Dermis blood vessel endothelial cell (primary cell): ENCODE measurements around the gene LIN52. TPM values are rescaled to one million over a fixed set of nuclear protein-coding genes. Genes with fewer than 3 reads are reported as not detected.

ENCODE experiments used
- DNase-seq: peaks from one replicate; pipeline ENCODE4 v3.0.0; 2010
- total RNA-seq: library from RNA; depleted of rRNA; stranded (reverse); fragments of >200 nt; gene quantifications from 2 replicates; pipeline ENCODE4 v1.2.3, GENCODE V29; 2014

LIN52 gene
- total RNA-seq, 1 donor from 2014 or later = 8.5 TPM

DNA sequence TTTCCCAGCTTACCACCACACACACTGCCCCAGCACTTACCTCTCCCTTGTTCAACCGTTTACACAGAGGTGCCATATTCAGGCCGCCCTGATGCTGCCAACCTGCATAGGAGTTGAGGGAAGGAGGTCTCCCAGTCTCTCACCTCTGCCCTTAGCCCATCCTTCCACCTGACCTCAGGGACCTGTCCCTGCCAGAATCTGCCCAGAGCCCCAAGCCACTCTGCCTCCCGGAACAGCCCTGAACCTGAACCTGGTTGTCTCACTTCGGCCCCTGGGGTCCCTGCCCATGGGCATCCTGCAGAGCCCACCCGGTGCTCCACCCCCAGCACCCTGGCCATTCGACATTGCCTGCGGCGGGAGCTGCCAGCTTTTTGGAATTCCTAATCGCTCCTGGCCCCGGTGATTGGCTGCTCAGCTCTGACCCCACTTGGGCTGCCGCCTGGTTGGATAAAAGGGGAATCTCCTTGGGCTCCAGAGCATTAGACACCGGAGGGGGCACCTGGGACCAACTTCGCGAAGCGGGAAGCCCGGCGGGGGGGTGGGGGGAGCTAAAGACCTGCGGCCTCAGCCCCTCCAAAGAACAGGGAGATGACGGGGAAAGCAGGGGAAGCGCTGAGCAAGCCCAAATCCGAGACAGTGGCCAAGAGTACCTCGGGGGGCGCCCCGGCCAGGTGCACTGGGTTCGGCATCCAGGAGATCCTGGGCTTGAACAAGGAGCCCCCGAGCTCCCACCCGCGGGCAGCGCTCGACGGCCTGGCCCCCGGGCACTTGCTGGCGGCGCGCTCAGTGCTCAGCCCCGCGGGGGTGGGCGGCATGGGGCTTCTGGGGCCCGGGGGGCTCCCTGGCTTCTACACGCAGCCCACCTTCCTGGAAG is 154.5 kb downstream of the LIN52 start, which contains the start of gene VSX2:
VSX2 (plus strand) TSS at position 476 of the 874 bp plus-strand sequence; CDS start at position 589, 113 bp downstream.
- no peak for DNase-seq

DNA sequence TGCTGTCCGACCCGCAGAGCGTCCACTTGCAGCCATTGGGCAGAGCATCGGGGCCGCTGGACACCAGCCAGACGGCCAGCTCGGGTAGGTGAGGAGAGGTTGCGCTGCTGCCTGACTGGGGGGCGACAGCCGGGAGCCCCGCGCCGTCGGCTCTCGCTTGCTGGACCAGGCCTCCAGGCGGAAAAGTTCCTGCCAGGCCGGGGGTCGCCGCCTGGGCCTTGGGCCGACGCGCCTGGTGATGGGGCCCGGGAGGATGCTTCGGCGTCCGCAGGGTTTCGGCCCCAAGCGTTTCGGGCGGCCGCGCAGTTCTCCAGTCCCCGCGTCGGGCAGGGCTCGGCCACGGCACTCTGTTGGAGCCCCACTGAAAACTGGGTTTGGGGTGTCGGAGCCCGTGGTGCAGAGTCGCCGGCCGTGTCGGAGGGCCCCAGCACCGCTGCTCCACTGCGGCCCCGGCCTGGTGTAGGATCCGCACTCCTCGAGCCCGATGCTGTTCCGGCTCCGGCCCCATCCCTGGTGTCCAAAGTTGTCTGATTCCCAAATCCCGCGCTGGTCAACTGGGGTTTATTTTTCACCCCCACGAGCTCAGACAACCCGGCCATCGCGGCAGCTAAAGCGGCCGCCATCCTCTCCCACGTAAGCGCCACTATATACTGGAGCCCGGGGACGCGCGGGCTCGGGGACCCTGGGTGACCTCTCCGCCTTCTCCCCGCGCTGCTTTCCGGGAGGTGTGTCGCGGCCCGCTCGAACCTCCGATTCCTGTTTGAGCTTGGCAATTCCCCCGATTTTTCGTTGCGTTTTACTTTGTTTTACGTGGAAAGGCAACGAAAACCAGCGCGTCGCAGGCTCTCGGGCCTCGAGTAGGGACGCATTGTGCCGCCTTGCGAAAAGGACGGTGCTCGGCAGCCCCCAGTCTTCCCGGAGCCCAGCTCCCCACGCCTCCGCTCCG is 155.4 kb downstream of the LIN52 start:
- DNase-seq = no peak

DNA sequence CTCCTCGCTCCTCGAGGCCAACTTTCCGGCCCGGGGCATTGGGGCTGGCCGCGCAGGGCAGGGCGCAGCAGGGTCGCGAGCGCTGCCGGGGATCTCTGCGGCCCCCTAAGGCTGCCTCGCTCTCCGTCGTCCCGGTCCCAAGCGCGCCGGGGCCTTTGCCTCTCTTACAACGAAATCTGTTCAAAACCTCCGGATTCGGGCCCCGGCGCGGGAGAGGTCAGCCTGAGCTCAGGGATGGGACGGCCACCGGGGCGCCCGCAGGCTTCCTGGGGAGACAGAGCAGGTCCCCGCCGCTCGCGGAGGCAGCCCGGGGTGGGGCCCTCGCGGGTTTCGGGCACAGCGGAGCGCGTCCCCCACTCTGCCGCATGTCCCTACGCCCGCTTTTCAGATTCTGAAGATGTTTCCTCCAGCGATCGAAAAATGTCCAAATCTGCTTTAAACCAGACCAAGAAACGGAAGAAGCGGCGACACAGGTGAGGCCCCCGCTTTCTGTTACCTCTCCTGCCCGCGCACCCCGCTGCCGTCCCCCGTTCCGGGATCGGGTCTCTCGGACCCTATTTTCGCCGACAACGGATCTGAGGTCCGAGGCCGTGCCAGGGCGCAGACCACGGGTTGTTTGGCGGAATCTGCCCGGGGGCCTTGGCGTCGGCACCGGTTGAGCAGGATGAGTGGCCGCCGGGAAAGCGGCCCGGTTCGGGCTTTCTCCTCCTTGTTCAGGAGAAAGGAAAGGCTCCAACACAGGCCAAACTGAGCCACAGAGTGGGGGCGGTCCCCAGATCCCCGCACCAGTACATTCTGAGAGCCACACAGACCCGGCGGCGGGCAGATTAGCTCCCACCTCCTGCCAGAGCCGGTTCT is 156.3 kb downstream of the LIN52 start:
- no peak for DNase-seq

DNA sequence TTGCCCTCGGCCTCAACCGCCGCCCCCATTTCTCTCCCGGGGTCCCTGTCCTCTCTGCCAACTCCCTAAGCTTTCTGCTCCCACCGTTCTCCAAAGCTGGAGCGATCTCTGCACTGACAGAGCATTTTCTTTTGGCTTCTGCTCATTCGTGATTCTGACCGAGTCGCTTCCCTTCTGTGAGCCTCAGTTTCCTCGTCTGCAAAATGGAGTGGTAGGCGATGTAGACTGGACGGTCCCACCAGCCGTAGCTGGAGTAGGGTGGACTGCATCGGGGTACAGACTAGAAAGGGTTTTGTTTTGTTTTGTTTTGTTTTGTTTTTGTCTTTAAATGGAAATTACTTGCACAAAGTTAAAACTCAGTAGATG is 156.9 kb downstream of the LIN52 start:
- DNase-seq = no peak

DNA sequence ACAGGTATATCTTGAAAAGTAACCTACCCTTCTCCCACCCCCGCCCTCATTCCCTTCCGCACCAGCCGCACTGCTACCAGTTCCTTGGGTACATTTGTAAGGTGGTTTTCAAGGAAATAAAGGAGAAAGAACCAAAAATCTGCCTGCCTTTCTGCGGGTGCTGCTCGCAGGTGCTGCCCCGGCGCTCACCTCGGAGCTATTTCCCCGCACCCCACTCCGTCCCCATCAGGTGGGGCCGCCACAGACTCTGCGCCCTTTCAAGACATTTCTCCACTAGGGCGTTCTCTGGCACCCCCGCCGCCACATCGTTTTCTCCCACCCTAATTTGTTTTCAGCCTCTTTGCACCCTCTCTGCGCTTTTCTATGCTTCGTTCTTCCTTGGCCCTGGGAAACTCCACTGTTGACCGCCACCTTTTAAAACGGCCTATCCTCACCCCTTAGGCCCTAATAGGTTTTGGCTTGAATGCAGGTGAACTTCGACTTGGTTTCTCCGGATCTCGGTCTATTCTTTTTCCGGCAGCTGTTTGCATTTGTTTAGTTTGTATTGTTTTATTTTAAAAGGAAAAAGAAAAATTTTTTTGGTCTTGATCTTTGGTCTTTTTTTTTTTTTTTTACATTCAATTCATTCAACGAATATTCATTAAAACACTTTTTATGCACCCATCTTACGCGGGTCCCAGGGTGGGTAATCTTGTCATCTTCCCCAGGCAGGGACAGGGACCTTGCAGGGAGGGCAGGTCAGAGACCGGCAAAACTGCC is 157.4 kb downstream of the LIN52 start:
- DNase-seq = no peak

DNA sequence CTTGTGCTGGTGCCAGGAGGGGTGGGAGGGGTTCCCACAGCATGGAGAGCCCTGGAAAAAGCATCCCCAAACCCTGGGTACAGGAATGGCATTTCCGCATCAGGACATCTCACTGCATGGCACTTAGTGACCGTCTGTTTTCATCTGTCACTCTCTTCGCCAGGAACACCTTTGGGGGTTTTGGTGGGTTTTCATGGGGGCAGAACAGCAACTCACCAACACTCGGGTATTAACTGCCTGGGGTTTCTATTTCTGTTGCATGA is 158.0 kb downstream of the LIN52 start:
- DNase-seq = no peak

DNA sequence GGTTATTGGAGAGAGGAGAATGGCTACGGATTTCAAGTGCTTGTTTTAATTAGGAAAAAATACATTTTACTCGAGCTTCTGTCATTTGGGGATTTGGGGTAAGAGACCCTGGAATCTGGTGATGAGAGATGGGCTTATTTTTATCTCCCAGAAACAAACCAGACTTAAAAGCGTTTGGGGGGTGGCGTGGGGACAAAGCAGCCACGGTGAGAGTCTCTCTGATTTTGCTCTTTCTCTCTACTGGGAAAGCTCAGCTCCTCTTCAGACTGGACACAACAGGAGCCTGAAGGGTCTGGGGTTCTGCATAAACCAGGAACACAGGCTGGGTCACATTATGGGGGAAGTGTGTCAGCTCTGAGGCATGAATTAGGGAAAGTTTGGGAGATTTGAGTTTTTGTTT is 158.3 kb downstream of the LIN52 start:
- no peak for DNase-seq

DNA sequence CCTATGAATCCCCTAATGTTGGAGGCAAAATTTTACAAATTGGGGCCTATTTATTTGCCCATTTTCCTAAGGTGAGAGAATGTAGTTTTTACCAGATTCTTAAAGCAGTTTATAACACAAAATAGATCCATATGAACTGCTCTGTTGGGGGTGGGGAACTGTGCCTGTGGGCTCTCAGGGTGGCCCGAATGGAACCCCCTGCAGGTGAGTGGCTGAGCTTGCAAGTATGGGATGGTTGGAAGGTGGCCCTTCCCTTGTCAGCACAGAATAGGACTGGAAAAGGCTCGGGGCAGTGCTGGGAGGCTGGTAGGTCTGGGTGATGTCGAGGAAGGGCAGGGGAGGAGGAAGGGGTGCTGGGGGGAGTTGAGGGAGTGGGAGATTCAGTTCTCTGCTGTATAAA is 159.4 kb downstream of the LIN52 start:
- no peak for DNase-seq

DNA sequence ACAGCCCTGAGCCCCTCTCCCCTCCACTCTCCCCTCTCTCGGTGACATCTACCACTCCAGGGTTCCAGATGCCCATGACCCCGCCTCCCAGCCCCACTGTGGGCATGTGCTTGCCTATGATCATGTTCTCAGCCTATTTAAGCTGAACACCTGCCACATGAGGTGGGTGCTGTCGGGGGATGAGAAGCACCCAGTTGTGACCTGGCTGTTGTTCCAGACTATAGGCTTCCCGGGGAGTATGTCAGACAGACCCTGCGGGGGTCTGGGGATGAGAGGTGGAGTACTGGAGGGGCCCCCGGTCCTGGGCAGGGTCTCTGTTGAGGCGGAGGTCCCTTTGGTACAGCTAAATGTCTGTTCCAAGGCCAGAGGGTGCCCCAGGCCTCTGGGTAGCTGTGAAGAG is 160.5 kb downstream of the LIN52 start:
- no peak for DNase-seq

DNA sequence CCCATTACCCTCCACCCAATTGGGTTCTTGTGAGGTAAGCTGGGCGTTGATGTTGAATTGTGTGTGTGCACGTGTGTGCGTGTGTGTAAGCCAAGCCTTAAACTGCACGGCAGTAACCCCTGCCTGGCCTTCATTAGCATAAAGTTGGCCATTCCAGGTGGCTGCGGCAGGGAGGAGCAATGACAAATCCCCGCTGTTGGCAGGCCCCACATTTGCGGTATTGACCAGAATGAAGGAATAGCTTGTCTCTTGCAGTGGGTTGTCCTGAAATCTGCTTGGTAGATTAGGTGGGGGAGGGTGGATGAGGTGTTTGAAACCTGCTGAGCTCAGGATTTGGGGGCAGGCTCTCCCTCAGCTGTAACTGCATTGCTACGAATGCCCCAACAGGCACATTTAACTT is 161.8 kb downstream of the LIN52 start:
- DNase-seq = no peak

DNA sequence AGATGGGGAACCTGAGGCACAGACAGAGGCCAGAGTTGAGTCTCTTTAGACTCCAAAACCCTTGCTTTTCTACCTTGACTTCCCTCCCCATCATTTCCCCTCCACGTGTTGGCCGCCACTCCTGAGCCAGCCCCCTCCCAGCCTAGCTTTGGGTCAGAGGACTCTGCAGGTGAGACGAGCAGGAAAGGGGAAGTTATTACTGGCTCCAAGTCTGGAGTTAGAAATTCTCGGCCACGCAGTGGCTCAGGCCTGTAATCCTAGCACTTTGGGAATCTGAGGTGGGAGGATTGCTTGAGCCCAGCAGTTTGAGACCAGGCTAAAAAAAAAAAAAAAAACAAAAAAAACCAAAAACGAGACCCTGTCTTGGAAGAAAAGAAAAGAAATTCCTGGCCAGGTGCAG is 163.3 kb downstream of the LIN52 start:
- DNase-seq = no peak

DNA sequence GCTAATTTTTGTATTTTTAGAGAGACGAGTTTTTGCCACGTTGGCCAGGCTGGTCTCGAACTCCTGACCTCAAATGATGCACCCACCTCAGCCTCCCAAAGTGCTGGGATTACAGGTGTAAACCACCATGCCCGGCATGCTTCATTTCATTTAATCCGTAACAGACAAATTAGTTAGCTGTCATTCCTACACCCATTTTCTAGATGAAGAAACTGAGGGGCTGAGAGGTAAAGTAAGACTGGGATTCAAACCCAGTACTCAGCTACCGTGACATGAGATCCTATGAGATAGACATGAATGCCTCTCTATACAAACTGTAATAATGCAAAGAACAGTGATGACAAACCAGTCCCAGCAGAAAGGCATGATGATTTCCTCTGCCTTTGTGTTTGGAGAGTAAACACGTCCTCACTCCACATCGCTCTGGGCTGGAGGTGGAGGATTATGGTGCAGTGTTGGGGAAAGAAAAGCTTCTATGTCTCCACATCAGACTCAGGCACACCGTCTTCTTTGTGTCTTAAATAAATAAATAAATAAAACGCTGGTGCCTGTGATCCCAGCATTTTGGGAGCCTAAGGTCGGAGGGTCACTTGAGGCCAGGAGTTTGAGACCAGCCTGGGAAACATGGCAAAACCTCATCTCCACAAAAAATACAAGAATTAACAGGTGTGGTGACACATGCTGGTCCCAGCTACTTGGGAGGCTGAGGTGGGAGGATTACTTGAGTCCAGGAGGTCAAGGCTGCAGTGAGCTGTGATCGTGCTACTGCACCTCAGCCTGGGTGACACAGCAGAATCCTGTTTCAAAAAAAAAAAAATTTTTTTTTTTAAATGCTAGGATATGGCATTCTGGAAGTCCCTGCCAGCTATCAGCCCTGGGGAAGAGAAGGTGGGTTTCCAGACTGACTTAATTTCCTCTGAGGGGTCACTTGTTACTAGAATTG is 164.9 kb downstream of the LIN52 start:
- no peak for DNase-seq

Other genes with a start within 250 kb of the LIN52 start
- 2.0 and 2.2 TPM in 2 replicates for gene PTGR2, start 233.1 kb upstream of the LIN52 start, total RNA-seq
- 60.1 and 71.6 TPM in 2 replicates for gene ZNF410, start 198.1 kb upstream of the LIN52 start, total RNA-seq
- gene FAM161B, start 134.9 kb upstream of the LIN52 start, total RNA-seq = 3.2 and 3.4 TPM in 2 replicates
- gene COQ6, start 134.7 kb upstream of the LIN52 start, total RNA-seq = 20.2 and 28.8 TPM in 2 replicates
- 9.9 and 14.8 TPM in 2 replicates for gene ENTPD5, start 65.7 kb upstream of the LIN52 start, total RNA-seq
- gene BBOF1, start 65.6 kb upstream of the LIN52 start, total RNA-seq = 1.3 and 2.6 TPM in 2 replicates
- 27.9 and 35.0 TPM in 2 replicates for gene ALDH6A1, start 503 bp upstream of the LIN52 start, total RNA-seq
- gene VSX2, start 154.5 kb downstream of the LIN52 start, total RNA-seq = not detected in 2 replicates
- gene ABCD4, start 218.0 kb downstream of the LIN52 start, total RNA-seq = 68.3 and 69.4 TPM in 2 replicates